Rectal smooth muscle tissue (tissue), 1 donor: ENCODE results near the gene AREL1.

Source experiments
- H3K27ac ChIP-seq: one replicate; pipeline ENCODE4 v1.7.0; 2013; ENCODE audit warnings: low read depth, low read length, inconsistent platforms
- H3K27me3 ChIP-seq: one replicate; pipeline ENCODE4 v1.7.0; 2013; ENCODE audit warnings: low read length; ENCODE audit not compliant: control insufficient read depth, insufficient read depth
- H3K36me3 ChIP-seq: one replicate; pipeline ENCODE4 v1.7.0; 2013; ENCODE audit warnings: low read length; ENCODE audit not compliant: control insufficient read depth, insufficient read depth
- H3K4me1 ChIP-seq: one replicate; pipeline ENCODE4 v1.7.0; 2013; ENCODE audit warnings: low read length; ENCODE audit not compliant: control insufficient read depth, insufficient read depth
- H3K4me3 ChIP-seq: one replicate; pipeline ENCODE4 v1.7.0; 2013; ENCODE audit warnings: low read length
- H3K9ac ChIP-seq: one replicate; pipeline ENCODE4 v1.7.0; 2013; ENCODE audit warnings: low read length

Gene AREL1

DNA sequence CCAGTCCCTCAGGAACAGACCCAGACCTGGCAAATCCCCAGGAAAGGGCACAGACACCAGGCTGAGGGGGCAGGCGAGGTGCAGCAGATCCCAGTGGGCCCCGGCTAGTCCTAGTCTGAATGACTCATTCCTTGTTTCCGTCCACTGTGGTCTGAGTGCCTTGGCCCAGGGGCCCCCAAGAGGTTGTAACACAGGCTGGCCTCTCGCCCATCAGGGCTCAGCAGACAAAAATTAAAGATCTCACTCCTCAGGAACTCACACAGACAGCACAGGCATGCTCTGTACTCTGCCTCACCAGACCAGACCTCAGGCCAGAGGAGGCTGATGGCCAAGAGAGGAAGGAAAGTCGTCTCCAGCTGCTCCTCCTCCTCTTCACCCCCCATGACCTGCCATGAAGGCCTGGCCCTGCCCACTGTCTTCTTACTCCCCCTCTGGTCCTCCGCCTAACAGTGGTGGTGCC, 93.2 kb downstream of the AREL1 start:
- Histone ChIP-seq H3K27ac (no peak overlapping the region), H3K4me3 (no peak overlapping the region), H3K9ac (peak overlapping the region; percentile 24), H3K4me1 (no peaks in the 10 kb centered on the region), H3K27me3 (no peaks in the 10 kb centered on the region), H3K36me3 (no peaks in the 10 kb centered on the region)

DNA sequence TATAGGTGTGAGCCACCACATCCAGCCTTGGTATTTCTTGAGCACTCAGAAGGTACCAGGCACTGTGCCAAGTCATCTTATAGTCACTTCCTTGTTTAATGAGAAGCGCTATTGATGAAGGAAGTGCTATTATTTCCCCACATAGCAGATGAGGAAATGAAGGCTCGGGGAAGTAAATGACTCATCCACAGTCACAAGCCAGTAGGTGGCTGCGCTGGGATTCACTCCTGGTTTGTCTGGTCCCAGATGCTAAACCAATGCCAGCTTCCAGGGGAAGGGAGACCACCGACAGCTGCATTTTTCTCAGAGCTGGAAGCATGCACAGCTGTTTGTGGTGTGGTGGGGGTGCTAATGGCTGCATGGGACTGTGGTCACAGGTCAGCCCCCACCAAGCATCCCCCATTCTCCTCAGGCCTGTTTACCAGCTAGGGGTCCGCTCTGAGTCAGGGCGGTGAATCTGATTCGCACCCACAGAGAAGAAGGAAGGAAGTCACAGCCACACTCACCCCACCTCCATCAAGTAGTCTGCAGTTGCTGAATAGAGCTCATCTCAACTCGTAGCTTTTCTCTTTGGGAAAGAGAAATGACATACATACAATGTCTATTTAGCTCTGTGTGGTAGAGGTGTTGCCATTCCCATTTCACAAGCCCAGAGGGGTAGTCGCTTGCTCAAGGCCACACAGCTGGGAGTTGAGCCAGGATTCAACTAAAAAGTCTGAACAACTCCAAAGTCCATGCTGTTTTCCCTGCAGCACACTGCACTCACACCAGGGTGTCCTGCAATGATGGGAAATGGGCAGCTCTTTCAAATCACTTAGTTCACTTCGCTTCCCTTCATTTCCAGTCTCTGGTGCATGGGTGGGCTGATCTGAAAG, 94.6 kb downstream of the AREL1 start:
- no peaks in the 10 kb centered on the region for H3K27me3 ChIP-seq
- H3K4me3 ChIP-seq, result no peak overlapping the region
- H3K27ac ChIP-seq, result no peak overlapping the region
- H3K4me1 ChIP-seq, result no peaks in the 10 kb centered on the region
- no peaks in the 10 kb centered on the region for H3K36me3 ChIP-seq
- H3K9ac ChIP-seq, result no peak overlapping the region

DNA sequence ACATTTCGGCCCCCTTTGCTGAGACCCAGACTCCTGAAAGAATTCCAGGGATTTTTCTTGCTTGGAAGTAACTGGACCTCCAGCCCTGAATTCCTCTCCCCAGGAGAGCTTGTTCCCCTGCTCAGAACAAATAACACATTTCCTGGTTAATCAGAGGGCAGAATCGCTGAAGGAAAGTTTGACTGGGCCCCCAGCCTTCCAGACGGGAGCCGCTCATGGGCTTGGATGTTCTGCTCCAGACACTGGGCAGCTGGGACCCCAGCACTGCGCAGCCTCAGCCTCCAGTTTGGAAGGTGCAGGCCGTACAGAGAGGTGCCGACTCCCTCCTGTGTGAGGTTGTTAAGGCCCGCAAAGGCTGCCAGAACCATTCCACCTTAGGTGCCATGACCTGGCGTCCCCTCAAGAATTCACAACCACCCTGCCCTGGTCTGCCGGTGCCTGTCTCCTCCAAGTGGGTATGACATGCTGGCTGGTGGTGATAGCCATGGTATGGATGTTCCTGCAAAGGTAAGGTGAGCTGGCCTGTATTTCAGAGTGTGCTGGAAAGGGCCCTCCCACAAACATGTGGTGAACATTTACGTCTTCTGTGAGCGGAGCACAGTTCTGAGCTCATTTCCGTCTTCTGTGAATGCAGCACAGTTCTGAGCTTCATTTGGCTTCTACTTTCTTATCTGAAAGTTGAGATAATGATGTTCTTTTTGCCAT, 95.7 kb downstream of the AREL1 start:
- H3K27me3 ChIP-seq, result no peaks in the 10 kb centered on the region
- no peaks in the 10 kb centered on the region for H3K36me3 ChIP-seq
- H3K27ac ChIP-seq, result no peak overlapping the region
- H3K9ac ChIP-seq, result no peak overlapping the region
- no peak overlapping the region for H3K4me3 ChIP-seq
- no peaks in the 10 kb centered on the region for H3K4me1 ChIP-seq

DNA sequence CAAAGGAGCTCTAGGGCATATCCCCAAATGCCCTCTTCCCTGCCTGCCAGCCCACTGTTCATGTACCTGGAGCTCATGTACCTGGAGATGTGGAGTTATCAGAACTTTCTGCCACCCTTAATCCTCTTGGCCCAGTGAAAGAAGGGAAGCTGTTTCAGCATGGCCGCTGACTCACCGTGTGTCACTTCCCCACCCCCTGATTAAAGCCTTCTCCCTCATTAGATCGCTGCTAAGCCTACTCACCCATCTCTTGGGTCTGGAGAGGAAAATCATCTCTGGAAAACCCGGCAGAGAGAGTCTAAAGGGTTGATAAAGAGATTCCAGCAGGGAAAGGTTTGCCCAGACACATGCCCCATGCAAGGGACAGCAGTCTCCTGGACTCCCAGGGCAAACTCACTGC, 96.4 kb downstream of the AREL1 start:
- Histone ChIP-seq H3K27me3 (peaks cover 1% of the 10 kb centered on the region), H3K4me1 (no peaks in the 10 kb centered on the region), H3K9ac (no peak overlapping the region), H3K4me3 (no peak overlapping the region), H3K36me3 (no peaks in the 10 kb centered on the region), H3K27ac (no peak overlapping the region)

DNA sequence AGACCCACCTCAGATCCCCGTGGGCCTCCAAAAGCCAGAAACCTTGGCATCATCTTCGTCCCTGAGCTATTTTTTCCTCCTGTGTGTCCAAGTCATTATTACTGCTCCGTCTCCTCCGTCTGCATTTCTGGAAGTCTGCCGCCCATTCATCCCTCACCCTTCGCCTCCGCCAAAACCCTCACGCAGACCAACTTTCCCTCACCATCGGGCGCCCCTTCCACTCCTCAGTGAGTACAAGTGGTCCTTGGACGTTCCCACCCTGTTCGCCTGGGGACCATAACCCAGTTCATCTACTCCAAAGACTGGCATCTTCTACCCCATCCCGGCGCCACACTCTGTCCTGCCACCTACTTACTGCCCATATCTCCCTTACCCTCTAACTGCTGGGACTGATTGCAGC, 97.1 kb downstream of the AREL1 start:
- no peaks in the 10 kb centered on the region for H3K4me1 ChIP-seq
- no peaks in the 10 kb centered on the region for H3K36me3 ChIP-seq
- no peak overlapping the region for H3K4me3 ChIP-seq
- no peak overlapping the region for H3K27ac ChIP-seq
- no peak overlapping the region for H3K9ac ChIP-seq
- peaks cover 5% of the 10 kb centered on the region for H3K27me3 ChIP-seq

DNA sequence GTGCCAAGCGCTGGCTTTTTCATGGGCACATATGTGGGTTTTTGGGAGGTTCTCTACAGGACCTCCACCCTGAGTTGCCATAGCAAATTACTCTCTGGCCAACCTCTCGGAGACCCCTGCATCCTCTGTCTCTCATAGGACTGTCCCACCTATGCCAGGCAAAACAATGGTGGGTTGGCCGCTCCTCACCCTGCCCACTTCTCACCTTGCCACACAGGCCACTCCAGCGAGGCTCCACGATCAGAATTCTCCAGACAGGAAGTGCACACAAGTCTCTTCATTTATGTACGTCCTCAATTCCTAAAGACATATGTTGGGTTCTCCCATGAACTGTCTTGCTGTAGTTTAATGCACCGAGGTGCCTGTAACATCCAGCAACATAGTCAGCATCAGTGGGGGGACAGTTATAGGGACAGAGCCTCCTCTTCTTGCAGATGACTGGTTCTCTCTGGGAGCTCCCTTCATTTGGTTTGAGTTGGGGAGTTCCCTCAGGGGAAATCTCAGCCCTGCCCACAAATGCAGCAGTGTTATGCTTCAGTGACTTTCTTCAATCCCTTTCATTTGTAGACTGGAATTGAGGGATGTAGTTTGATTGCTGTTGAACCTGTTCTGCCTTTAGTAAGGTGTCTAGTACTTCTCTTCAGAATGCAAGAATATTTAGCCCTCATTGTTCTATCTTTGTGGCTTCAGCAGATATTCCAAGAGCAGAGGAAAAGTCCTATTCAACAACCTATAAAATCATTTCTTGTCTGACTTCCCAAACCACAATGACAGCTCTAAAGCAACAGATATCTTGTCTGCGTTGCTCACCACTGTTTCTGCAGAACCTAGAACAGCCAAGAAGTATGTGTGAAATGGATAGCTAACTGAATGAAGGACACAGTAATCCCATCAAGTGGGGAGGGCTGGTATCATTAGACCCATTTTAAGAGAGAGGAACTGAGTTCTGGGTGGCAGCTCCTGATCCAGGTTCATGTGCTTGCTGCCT, 98.1 kb downstream of the AREL1 start:
- no peaks in the 10 kb centered on the region for H3K4me1 ChIP-seq
- H3K4me3 ChIP-seq, result no peak overlapping the region
- H3K36me3 ChIP-seq, result no peaks in the 10 kb centered on the region
- peaks cover 7% of the 10 kb centered on the region for H3K27me3 ChIP-seq
- H3K27ac ChIP-seq, result no peak overlapping the region
- no peak overlapping the region for H3K9ac ChIP-seq

DNA sequence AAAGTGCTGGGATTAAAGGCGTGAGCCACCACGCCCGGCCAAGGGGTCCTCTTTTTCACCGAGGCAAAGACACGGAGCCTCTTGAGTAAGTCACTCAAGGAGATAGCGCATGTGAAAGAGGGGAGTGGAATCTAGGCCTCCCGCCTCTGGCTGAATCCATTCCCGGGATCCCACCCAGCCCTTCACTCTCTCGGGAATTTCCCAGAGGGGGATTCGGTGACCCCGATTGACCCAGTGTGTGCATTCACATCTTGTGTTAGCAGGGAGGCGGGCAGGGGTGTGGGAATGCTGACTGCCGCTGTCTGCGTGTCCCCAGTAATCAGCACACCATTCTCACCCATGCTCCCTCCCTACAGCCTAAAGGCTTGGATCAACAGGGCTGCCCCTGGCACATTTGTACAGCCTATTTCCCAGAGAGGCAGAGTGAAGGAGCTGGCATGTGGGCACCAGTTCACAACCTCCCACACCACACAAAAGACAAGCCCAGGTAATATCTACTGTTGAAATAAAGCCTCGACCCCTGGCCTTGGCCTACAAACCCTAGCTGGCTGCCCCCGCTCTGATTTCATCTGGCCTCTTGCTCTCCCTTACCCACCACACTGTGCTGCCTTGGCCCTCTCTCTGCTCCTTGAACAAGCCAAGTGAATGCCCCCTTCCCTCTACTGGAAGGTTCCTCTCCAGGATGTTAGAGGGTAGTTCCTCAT, 99.5 kb downstream of the AREL1 start:
- Histone ChIP-seq H3K36me3 (no peaks in the 10 kb centered on the region), H3K27ac (no peak overlapping the region), H3K4me3 (no peak overlapping the region), H3K4me1 (no peaks in the 10 kb centered on the region), H3K27me3 (peaks cover 7% of the 10 kb centered on the region), H3K9ac (no peak overlapping the region)

DNA sequence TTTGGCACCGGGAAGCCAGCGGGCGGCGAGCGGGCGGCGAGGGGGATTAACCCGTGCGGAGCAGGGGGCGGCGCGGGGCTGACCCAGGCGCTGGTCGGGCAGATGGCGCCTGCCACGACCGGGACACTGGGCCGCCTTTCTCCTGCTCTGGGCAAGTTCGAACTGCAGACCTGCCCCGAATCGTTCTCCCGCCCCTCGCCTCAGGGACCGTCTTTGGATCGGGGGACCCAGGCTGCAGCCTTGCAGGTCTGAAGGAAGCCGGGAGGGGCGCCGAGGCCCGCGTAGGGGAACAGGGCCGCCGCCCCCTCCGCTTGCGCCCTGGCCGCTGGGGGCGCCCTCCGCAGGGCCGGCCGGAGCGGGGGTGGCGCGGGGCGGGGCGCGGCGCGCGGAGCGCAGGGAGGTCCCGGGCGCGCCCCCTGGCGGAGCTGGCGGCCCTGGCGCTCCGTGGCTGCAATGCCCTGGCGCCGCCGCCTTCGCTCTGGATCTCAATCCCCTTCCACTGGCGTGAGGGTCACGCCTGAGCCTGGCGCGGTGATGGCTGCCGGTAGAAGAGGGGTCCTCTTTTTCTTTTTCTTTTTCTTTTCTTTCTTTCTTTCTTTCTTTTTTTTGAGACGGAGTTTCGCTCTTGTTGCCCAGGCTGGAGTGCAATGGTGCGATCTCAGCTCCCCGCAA, 100.4 kb downstream of the AREL1 start:
- no peaks in the 10 kb centered on the region for H3K36me3 ChIP-seq
- peak overlapping the region; percentile 68 for H3K4me3 ChIP-seq
- peaks cover 7% of the 10 kb centered on the region for H3K27me3 ChIP-seq
- H3K27ac ChIP-seq, result no peak overlapping the region
- no peak overlapping the region for H3K9ac ChIP-seq
- H3K4me1 ChIP-seq, result no peaks in the 10 kb centered on the region

DNA sequence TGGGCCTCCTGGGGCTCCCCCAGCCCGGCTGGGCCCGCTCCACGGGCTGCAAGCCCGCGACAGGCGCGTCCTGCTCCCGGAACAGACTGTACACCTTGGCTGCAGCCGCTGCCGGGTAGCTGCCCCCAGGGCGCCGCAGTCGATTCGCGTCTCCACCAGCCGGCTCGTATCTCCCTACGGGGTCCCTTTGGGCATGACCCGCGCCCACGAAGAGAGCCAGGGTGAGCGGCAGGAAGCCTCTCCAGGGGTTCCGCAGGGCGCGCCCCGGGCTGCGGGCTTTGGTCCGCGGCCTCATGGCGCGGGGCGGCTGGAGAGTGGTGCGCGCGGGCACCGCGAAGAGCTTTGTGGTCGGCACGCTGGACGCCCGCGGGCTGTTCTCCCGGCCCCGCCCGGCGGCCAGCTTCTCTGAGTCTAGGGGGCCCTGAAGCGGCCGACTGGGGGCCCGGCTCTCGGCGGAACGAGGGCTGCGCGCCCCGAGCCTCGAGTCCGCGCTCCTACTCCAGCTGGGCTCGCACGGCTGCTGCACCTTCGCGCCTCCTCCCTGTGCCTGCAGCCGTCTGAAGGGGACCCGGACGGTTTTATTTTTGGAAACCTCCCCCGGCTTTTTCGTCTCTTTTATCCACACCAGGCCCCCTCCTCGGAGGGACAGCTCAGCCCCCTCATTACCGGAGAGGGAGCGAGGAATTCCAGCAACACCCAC, 101.1 kb downstream of the AREL1 start, which contains the start of gene LTBP2:
Gene LTBP2 (minus strand): TSS at position 588 of the 700 bp plus-strand sequence. CDS start 293 bp downstream, at position 295.
- no peak within 1 kb of the TSS for H3K9ac ChIP-seq

More for the DNA sequence above, 101.1 kb downstream of the AREL1 start, which contains the start of gene LTBP2:
- Histone ChIP-seq H3K4me3 (peak within 1 kb of the TSS; percentile 68), H3K27me3 (peaks cover 7% of the 10 kb centered on the region), H3K36me3 (no peaks in the 10 kb centered on the region), H3K27ac (no peak within 1 kb of the TSS), H3K4me1 (no peaks in the 10 kb centered on the region)
